H9 (cell line): ENCODE measurements around the gene NDRG4. TPM values are rescaled to one million over a fixed set of nuclear protein-coding genes. Genes with fewer than 3 reads are reported as not detected.

Source experiments
- DNase-seq: peaks from one replicate; pipeline ENCODE4 v3.0.0-alpha.2; 2017
- H2AFZ ChIP-seq: one replicate; pipeline ENCODE4 v1.6.1; 2013; ENCODE audit warnings: mild to moderate bottlenecking, low read length, control low read depth, moderate library complexity
- H2AK5ac ChIP-seq: 2 replicates; pipeline ENCODE4 v1.6.1; 2013; ENCODE audit warnings: low read length, control low read depth, mixed read lengths; ENCODE audit not compliant: insufficient read length
- H2BK120ac ChIP-seq: one replicate; pipeline ENCODE4 v1.6.1; 2013; ENCODE audit warnings: low read depth, mild to moderate bottlenecking, low read length, control low read depth, inconsistent platforms; ENCODE audit not compliant: poor library complexity, severe bottlenecking
- H2BK12ac ChIP-seq: 2 replicates; pipeline ENCODE4 v1.6.1; 2013; ENCODE audit warnings: low read length, control low read depth, mixed read lengths, low read depth; ENCODE audit not compliant: insufficient read length
- H2BK15ac ChIP-seq: 2 replicates; pipeline ENCODE4 v1.6.1; 2013; ENCODE audit warnings: low read depth, low read length, control low read depth
- H2BK20ac ChIP-seq: one replicate; pipeline ENCODE4 v1.6.1; 2013; ENCODE audit warnings: low read depth, mild to moderate bottlenecking, low read length, control low read depth, inconsistent platforms; ENCODE audit not compliant: poor library complexity, severe bottlenecking
- H2BK5ac ChIP-seq: 2 replicates; pipeline ENCODE4 v1.6.1; 2013; ENCODE audit warnings: low read length, control low read depth, mixed read lengths; ENCODE audit not compliant: insufficient read length
- H3K14ac ChIP-seq: 2 replicates; pipeline ENCODE4 v1.6.1; 2013; ENCODE audit warnings: low read length, control low read depth; ENCODE audit not compliant: insufficient read depth
- H3K18ac ChIP-seq: 2 replicates; pipeline ENCODE4 v1.6.1; 2013; ENCODE audit warnings: low read depth, mild to moderate bottlenecking, mixed read lengths, low read length, control low read depth; ENCODE audit not compliant: insufficient read length
- H3K23ac ChIP-seq: 2 replicates; pipeline ENCODE4 v1.6.1; 2013; ENCODE audit warnings: low read length, control low read depth, mixed read lengths, low read depth; ENCODE audit not compliant: insufficient read length
- H3K23me2 ChIP-seq: 2 replicates; pipeline ENCODE4 v1.6.1; 2013; ENCODE audit warnings: low read depth, mild to moderate bottlenecking, mixed read lengths, low read length, control low read depth; ENCODE audit not compliant: insufficient read length, poor library complexity, severe bottlenecking
- H3K27ac ChIP-seq: 2 replicates; pipeline ENCODE4 v1.5.1; 2013; ENCODE audit warnings: low read length, control low read depth, mixed read lengths, low read depth; ENCODE audit not compliant: insufficient read length
- H3K27me3 ChIP-seq: 2 replicates; pipeline ENCODE4 v1.6.1; 2013; ENCODE audit warnings: low read length, control low read depth, inconsistent platforms; ENCODE audit not compliant: insufficient read depth
- H3K4ac ChIP-seq: 2 replicates; pipeline ENCODE4 v1.6.1; 2013; ENCODE audit warnings: low read depth, mild to moderate bottlenecking, control low read depth, inconsistent platforms, low read length, moderate library complexity
- H3K4me1 ChIP-seq: 2 replicates; pipeline ENCODE4 v1.6.1; 2013; ENCODE audit warnings: low read length, control low read depth, inconsistent platforms; ENCODE audit not compliant: insufficient read depth
- H3K4me2 ChIP-seq: 2 replicates; pipeline ENCODE4 v1.6.1; 2013; ENCODE audit warnings: low read length, control low read depth, mixed read lengths; ENCODE audit not compliant: insufficient read length, insufficient read depth
- H3K56ac ChIP-seq: 2 replicates; pipeline ENCODE4 v1.6.1; 2013; ENCODE audit warnings: low read depth, mild to moderate bottlenecking, mixed read lengths, low read length, control low read depth; ENCODE audit not compliant: insufficient read length
- H3K79me1 ChIP-seq: 2 replicates; pipeline ENCODE4 v1.6.1; 2013; ENCODE audit warnings: low read depth, mild to moderate bottlenecking, moderate library complexity, low read length, control low read depth, inconsistent platforms; ENCODE audit not compliant: insufficient read depth, poor library complexity, severe bottlenecking
- H3K79me2 ChIP-seq: 2 replicates; pipeline ENCODE4 v1.6.1; 2013; ENCODE audit warnings: low read length, control low read depth, inconsistent platforms; ENCODE audit not compliant: insufficient read depth
- H3K9ac ChIP-seq: 2 replicates; pipeline ENCODE4 v1.6.1; 2013; ENCODE audit warnings: low read length, control low read depth, mixed read lengths; ENCODE audit not compliant: insufficient read length; ENCODE audit errors: extremely low read depth
- H3K9me3 ChIP-seq: one replicate; pipeline ENCODE4 v1.6.1; 2013; ENCODE audit warnings: low read depth, low read length, inconsistent platforms; ENCODE audit not compliant: control insufficient read depth
- H3T11ph ChIP-seq: one replicate; pipeline ENCODE4 v1.6.1; 2013; ENCODE audit warnings: mild to moderate bottlenecking, low read length, control low read depth, inconsistent platforms
- H4K20me1 ChIP-seq: one replicate; pipeline ENCODE4 v1.6.1; 2013; ENCODE audit not compliant: control insufficient read depth, insufficient read length, insufficient read depth
- H4K5ac ChIP-seq: 2 replicates; pipeline ENCODE4 v1.6.1; 2013; ENCODE audit warnings: low read depth, mild to moderate bottlenecking, mixed read lengths, low read length, control low read depth; ENCODE audit not compliant: insufficient read length
- H4K8ac ChIP-seq: replicated peaks from 2 replicates; pipeline ENCODE4 v1.6.1; 2013; ENCODE audit warnings: low read length, control low read depth, mixed read lengths, low read depth; ENCODE audit not compliant: insufficient read length
- H4K91ac ChIP-seq: 2 replicates; pipeline ENCODE4 v1.6.1; 2013; ENCODE audit warnings: low read depth, mild to moderate bottlenecking, moderate library complexity, mixed read lengths, low read length, control low read depth; ENCODE audit not compliant: insufficient read length
- H3K27ac Mint-ChIP-seq, 3 experiments: 2 replicates in 2 of 3; 3 replicates in 1 of 3; pipeline ENCODE4 v1.8.0; 2020 to 2021; ENCODE audit warnings: mixed read lengths in 3 of 3, mild to moderate bottlenecking in 1 of 3, moderate library complexity in 1 of 3
- H3K27me3 Mint-ChIP-seq: 2 replicates; pipeline ENCODE4 v1.8.0; 2021; ENCODE audit warnings: low read depth, mild to moderate bottlenecking, moderate library complexity, mixed read lengths
- H3K36me3 Mint-ChIP-seq, 3 experiments: 2 replicates in 2 of 3; 3 replicates in 1 of 3; pipeline ENCODE4 v1.8.0; 2020 to 2021; ENCODE audit warnings: low read depth in 3 of 3, mixed read lengths in 3 of 3; ENCODE audit not compliant: insufficient read depth in 1 of 3
- H3K4me1 Mint-ChIP-seq, 2 experiments: 2 replicates each; pipeline ENCODE4 v1.8.0; 2020; ENCODE audit warnings: mixed read lengths in 2 of 2
- H3K4me3 Mint-ChIP-seq, 2 experiments: 2 replicates in 1 of 2; 3 replicates in 1 of 2; pipeline ENCODE4 v1.8.0; 2020 to 2021; ENCODE audit warnings: mild to moderate bottlenecking in 2 of 2, mixed read lengths in 2 of 2, moderate library complexity in 1 of 2
- H3K9me3 Mint-ChIP-seq, 2 experiments: 2 replicates in 1 of 2; 3 replicates in 1 of 2; pipeline ENCODE4 v1.8.0; 2020; ENCODE audit warnings: mild to moderate bottlenecking in 2 of 2, mixed read lengths in 2 of 2, moderate library complexity in 1 of 2
- CTCF ChIP-seq: fragments of 200-600 bp; sonication (generic); conservative IDR thresholded peaks from 3 replicates; pipeline ENCODE4 v1.8.0; 2021; ENCODE audit warnings: antibody characterized with exemption, mild to moderate bottlenecking
- whole genome bisulfite sequencing: extraction: QIAGEN DNeasy Blood & Tissue Kit; methylation state at CpG from one replicate; pipeline ENCODE4 v1.1.7; 2013; ENCODE audit warnings: missing lambda C conversion rate, low lambda C conversion rate, mixed read lengths; ENCODE audit not compliant: insufficient read length; ENCODE audit errors: extremely low coverage; 5-methylcytosine and 5-hydroxymethylcytosine counted together
- total RNA-seq: library from RNA; stranded (reverse); gene quantifications from 2 replicates; pipeline ENCODE4 v1.2.1, GENCODE V29; 2021

NDRG4 gene
- total RNA-seq, 1 experiment from 2014 or later, result 18.6 TPM

GRCh38 chr16:58497468-58497867, 2.5 kb upstream of the NDRG4 start:
- no peaks in the 10 kb centered on the region for H3K79me2 ChIP-seq
- H3K9me3 ChIP-seq, result no peaks in the 10 kb centered on the region
- no peak overlapping the region for H4K5ac ChIP-seq
- peaks cover 24 to 49% of the 10 kb centered on the region in 2 experiments for H3K4me1 Mint-ChIP-seq
- no peak overlapping the region for H3K14ac ChIP-seq
- H4K20me1 ChIP-seq, result no peaks in the 10 kb centered on the region
- peaks cover 38% of the 10 kb centered on the region for H3K27me3 Mint-ChIP-seq
- no peak overlapping the region for H3K9ac ChIP-seq
- no peak overlapping the region for H3K27ac Mint-ChIP-seq
- no peak for DNase-seq
- no peak overlapping the region for H2BK20ac ChIP-seq
- no peaks in the 10 kb centered on the region; a peak in 1 of 7 replicates for H3K36me3 Mint-ChIP-seq
- no peak overlapping the region for H2BK12ac ChIP-seq
- no peaks in the 10 kb centered on the region for H3K79me1 ChIP-seq
- H3K27me3 ChIP-seq, result no peaks in the 10 kb centered on the region
- no peak overlapping the region for H3K23ac ChIP-seq
- H2AK5ac ChIP-seq, result no peak overlapping the region
- no peak overlapping the region for H2AFZ ChIP-seq
- WGBS, result no CpG with 5 or more reads among the region's 2 CpGs
- TF ChIP-seq CTCF, result no peak
- no peak overlapping the region for H2BK15ac ChIP-seq
- H3K18ac ChIP-seq, result no peak overlapping the region
- H3K27ac ChIP-seq, result no peak overlapping the region
- H3K23me2 ChIP-seq, result peaks cover 20% of the 10 kb centered on the region
- no peak overlapping the region for H3T11ph ChIP-seq
- peaks cover 3% of the 10 kb centered on the region; the same call in 1 of the 2 replicates for H3K4me1 ChIP-seq
- H4K91ac ChIP-seq, result no peak overlapping the region
- no peaks in the 10 kb centered on the region; a peak in 1 of 5 replicates for H3K9me3 Mint-ChIP-seq
- no peak overlapping the region for H3K4me3 Mint-ChIP-seq
- no peak overlapping the region for H4K8ac ChIP-seq
- no peak overlapping the region for H3K4me2 ChIP-seq
- H3K4ac ChIP-seq, result no peak overlapping the region
- H2BK120ac ChIP-seq, result no peak overlapping the region
- no peak overlapping the region for H3K56ac ChIP-seq
- H2BK5ac ChIP-seq, result no peak overlapping the region
